Fibroblast of skin of abdomen (primary cell): ENCODE measurements around the gene PPP2R5E.

ENCODE experiments used
- DNase-seq: peaks from one replicate; pipeline ENCODE4 v3.0.0-alpha.2; 2013

Gene PPP2R5E

GRCh38 chr14:63371033-63371432 is 172.1 kb downstream of the PPP2R5E start:
- DNase-seq, result no peak

GRCh38 chr14:63367742-63368364 is 175.3 kb downstream of the PPP2R5E start:
- no peak for DNase-seq

- no peak for DNase-seq
Measured at GRCh38 chr14:63362389-63362819, 180.8 kb downstream of the PPP2R5E start.

GRCh38 chr14:63361790-63362189 is 181.4 kb downstream of the PPP2R5E start:
- DNase-seq, result no peak

GRCh38 chr14:63357841-63358240 is 185.3 kb downstream of the PPP2R5E start:
- DNase-seq, result no peak

GRCh38 chr14:63345826-63346225 is 197.4 kb downstream of the PPP2R5E start:
- no peak for DNase-seq

GRCh38 chr14:63344336-63344735 is 198.8 kb downstream of the PPP2R5E start:
- no peak for DNase-seq

GRCh38 chr14:63343878-63344277 is 199.3 kb downstream of the PPP2R5E start:
- DNase-seq, result peak; percentile 63

- DNase-seq, result no peak
Measured at GRCh38 chr14:63342371-63342770, 200.8 kb downstream of the PPP2R5E start.

GRCh38 chr14:63328787-63329737 is 214.1 kb downstream of the PPP2R5E start:
- no peak for DNase-seq

GRCh38 chr14:63326840-63327239 is 216.3 kb downstream of the PPP2R5E start:
- no peak for DNase-seq

- DNase-seq, result no peak
Measured at GRCh38 chr14:63322897-63323573, 220.1 kb downstream of the PPP2R5E start.

- DNase-seq, result no peak
Measured at GRCh38 chr14:63322472-63322871, 220.7 kb downstream of the PPP2R5E start.
